ENCODE measurements around the gene ZNF423.
"Not testable (repeated sequence)": the region's sequence is repeated elsewhere in the genome, so short reads cannot be mapped to it uniquely, and the experiment has no call there.

Gene ZNF423

GRCh38 chr16:49855822-49856671 lies at the start of gene ZNF423:
ZNF423 (minus strand) TSS chr16:49856112; CDS start chr16:49855774, 338 bp downstream.
- peak; percentile 47 for DNase-seq

- no peak for DNase-seq
These were observed 48.6 kb upstream of the ZNF423 start for GRCh38 chr16:49904348-49905062.

GRCh38 chr16:49902908-49903307 lies 47.0 kb upstream of the ZNF423 start:
- no peak for DNase-seq

GRCh38 chr16:49901711-49902110 lies 45.8 kb upstream of the ZNF423 start:
- no peak for DNase-seq

- no peak for DNase-seq
These were observed 45.0 kb upstream of the ZNF423 start for GRCh38 chr16:49900875-49901274.

- no peak for DNase-seq
These were observed 44.2 kb upstream of the ZNF423 start for GRCh38 chr16:49899991-49900695.

GRCh38 chr16:49896447-49896964 lies 40.6 kb upstream of the ZNF423 start:
- DNase-seq: no peak

GRCh38 chr16:49890876-49891275 lies 35.0 kb upstream of the ZNF423 start:
- DNase-seq: no peak

- no peak for DNase-seq
These were observed 33.9 kb upstream of the ZNF423 start for GRCh38 chr16:49889725-49890397.

GRCh38 chr16:49886554-49887094 lies 30.7 kb upstream of the ZNF423 start:
- DNase-seq: no peak

GRCh38 chr16:49884033-49885015 lies 28.4 kb upstream of the ZNF423 start:
- peak; percentile 9 for DNase-seq

GRCh38 chr16:49883076-49884014 lies 27.4 kb upstream of the ZNF423 start:
- DNase-seq: no peak

GRCh38 chr16:49881890-49882289 lies 26.0 kb upstream of the ZNF423 start:
- no peak for DNase-seq

- DNase-seq: not testable (repeated sequence)
These were observed 22.6 kb upstream of the ZNF423 start for GRCh38 chr16:49878540-49878939.

- DNase-seq: peak; percentile 58
These were observed 20.8 kb upstream of the ZNF423 start for GRCh38 chr16:49876716-49877129.

GRCh38 chr16:49875806-49876715 lies 20.1 kb upstream of the ZNF423 start:
- no peak for DNase-seq

GRCh38 chr16:49874613-49875237 lies 18.8 kb upstream of the ZNF423 start:
- DNase-seq: no peak

- DNase-seq: not testable (repeated sequence)
These were observed 15.9 kb upstream of the ZNF423 start for GRCh38 chr16:49871824-49872223.

Measured in NCI-H146 (cell line).